Stomach (tissue), 4 donors: ENCODE data around the gene HBE1.
"Not testable (repeated sequence)": the region's sequence is repeated elsewhere in the genome, so short reads cannot be mapped to it uniquely, and the experiment has no call there.

Source experiments
- CTCF ChIP-seq, 7 experiments: fragments of 450-650 bp in 4 of 7; fragments of 200-600 bp in 3 of 7; sonication (generic) in 3 of 7; IDR thresholded peaks; one replicate each; pipeline ENCODE4 v1.5.1; 2016 to 2019; ENCODE audit warnings: antibody characterized with exemption in 7 of 7, control low read depth in 2 of 7, mild to moderate bottlenecking in 1 of 7
- EP300 ChIP-seq: sonication (generic); formaldehyde crosslinking; IDR thresholded peaks from one replicate; pipeline ENCODE4 v1.6.1; 2017; ENCODE audit warnings: antibody characterized with exemption
- POLR2A ChIP-seq, 4 donors: fragments of 450-650 bp; IDR thresholded peaks; one replicate each; pipeline ENCODE4 v1.6.1; 2016; ENCODE audit warnings: antibody characterized with exemption in 4 of 4, control low read depth in 2 of 4, mild to moderate bottlenecking in 1 of 4, moderate library complexity in 1 of 4
- POLR2AphosphoS5 ChIP-seq, 3 donors: sonication (generic); formaldehyde crosslinking; IDR thresholded peaks; one replicate each; pipeline ENCODE4 v1.6.1; 2016; ENCODE audit warnings: antibody characterized with exemption in 3 of 3

- not testable (repeated sequence) for TF ChIP-seq CTCF (IDR thresholded peaks at IDR 0.05); POLR2A (IDR thresholded peaks at IDR 0.05); EP300; POLR2AphosphoS5 (IDR thresholded peaks at IDR 0.05)
Observed at GRCh38 chr11:5254646-5255413, 14.9 kb downstream of the HBE1 start, which contains the start of gene HBG2.
